Activated CD8-positive, alpha-beta T cell treated with anti-CD3 and anti-CD28 coated beads for 36 hours (primary cell): ENCODE results near the gene TMEM242. TPM values are rescaled to one million over a fixed set of nuclear protein-coding genes. Genes with fewer than 3 reads are reported as not detected.

Experiments used
- ATAC-seq: fragments of 200-7000 bp; cut with Tn5 transposase; one replicate; pipeline ENCODE4 v1.10.0; 2021; ENCODE audit warnings: mild to moderate bottlenecking, moderate library complexity
- CTCF ChIA-PET: fragments of 350-600 bp; sonication (Branson Sonifier 250); formaldehyde crosslinking; loops from one replicate; lab custom pipeline; 2021; ENCODE audit warnings: antibody characterized with exemption; lab: Charles Lee
- POLR2A ChIA-PET: fragments of 350-600 bp; sonication (Branson Sonifier 250); formaldehyde crosslinking; loops from one replicate; lab custom pipeline; 2021; ENCODE audit warnings: antibody characterized with exemption; lab: Charles Lee
- DNase-seq: peaks from one replicate; pipeline ENCODE4 v3.0.0-alpha.2; 2020
- H3K27ac Mint-ChIP-seq: one replicate; pipeline ENCODE4 v1.8.0; 2021; ENCODE audit warnings: mild to moderate bottlenecking, mixed read lengths
- H3K27me3 Mint-ChIP-seq: one replicate; pipeline ENCODE4 v1.8.0; 2021; ENCODE audit warnings: mixed read lengths
- H3K36me3 Mint-ChIP-seq: one replicate; pipeline ENCODE4 v1.8.0; 2021; ENCODE audit warnings: low read depth, mixed read lengths
- H3K4me1 Mint-ChIP-seq: one replicate; pipeline ENCODE4 v1.8.0; 2021; ENCODE audit warnings: low read depth, mixed read lengths
- H3K4me3 Mint-ChIP-seq: one replicate; pipeline ENCODE4 v1.8.0; 2021; ENCODE audit warnings: mild to moderate bottlenecking, moderate library complexity, mixed read lengths
- H3K9me3 Mint-ChIP-seq: one replicate; pipeline ENCODE4 v1.8.0; 2021; ENCODE audit warnings: mixed read lengths
- CTCF ChIP-seq: fragments of 200-600 bp; IDR thresholded peaks from one replicate; pipeline ENCODE4 v1.8.0; 2022; ENCODE audit warnings: antibody characterized with exemption, mild to moderate bottlenecking
- intact Hi-C: fragments of 100-400 bp; cut with micrococcal nuclease; formaldehyde crosslinking; loops from one replicate; pipeline ENCODE4 v1.10.0; 2022
- total RNA-seq, 2 experiments: library from RNA; stranded (reverse); gene quantifications; one replicate each; pipeline ENCODE4 v1.2.3, GENCODE V29; 2021

Gene TMEM242
- total RNA-seq, 2 experiments from 2014 or later = 7.8 to 8.0 TPM

- peaks cover 24% of the 10 kb centered on the region for H3K27me3 Mint-ChIP-seq
- H3K4me1 Mint-ChIP-seq = no peaks in the 10 kb centered on the region
- ChIA-PET POLR2A (interaction anchor here (2.3 kb wide), 1 partner anchor 10 kb away, joined by 8 read pairs; the partner anchor contains the start of gene TMEM242), CTCF (interaction anchor here (0.8 to 4.7 kb wide), 7 partner anchors 9 to 333 kb away, joined by 3 to 40 read pairs (median 5); partner anchors contain the start of gene TMEM242)
- no peaks in the 10 kb centered on the region for H3K36me3 Mint-ChIP-seq
- no peak overlapping the region for H3K4me3 Mint-ChIP-seq
- no peak overlapping the region for H3K27ac Mint-ChIP-seq
- no peak for ATAC-seq
- no peak for DNase-seq
- H3K9me3 Mint-ChIP-seq = no peaks in the 10 kb centered on the region
- intact Hi-C loops = no loop called here
- no peak for TF ChIP-seq CTCF
These were observed 10.6 kb upstream of the TMEM242 start for GRCh38 chr6:157333956-157334355.

DNA sequence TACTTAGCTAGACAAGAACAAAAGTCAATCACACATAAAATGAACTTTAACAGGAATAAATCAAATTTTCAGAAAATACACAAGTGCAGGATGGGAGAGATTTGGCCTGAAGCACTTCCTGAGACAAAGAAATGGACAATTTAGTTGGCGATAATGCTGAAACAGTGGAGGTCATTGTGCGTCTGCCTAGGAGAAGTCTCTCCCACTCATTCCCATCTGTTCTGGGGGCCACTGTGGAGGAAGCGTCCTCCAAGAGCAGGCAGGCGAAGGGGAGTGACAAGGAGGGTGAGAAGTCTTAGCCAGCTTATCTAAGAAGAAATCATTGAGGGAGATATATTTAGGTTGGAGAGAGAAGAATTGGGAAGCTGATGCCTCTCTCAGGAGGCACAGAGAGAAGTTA lies 10.2 kb upstream of the TMEM242 start:
- ChIA-PET CTCF (interaction anchor here (0.8 to 4.7 kb wide), 5 partner anchors 9 to 333 kb away, joined by 3 to 40 read pairs (median 12); partner anchors contain the start of gene TMEM242), POLR2A (interaction anchor here (2.3 kb wide), 1 partner anchor 10 kb away, joined by 8 read pairs; the partner anchor contains the start of gene TMEM242)
- Mint-ChIP-seq H3K4me1 (peaks cover under 1% of the 10 kb centered on the region), H3K4me3 (no peak overlapping the region), H3K27ac (no peak overlapping the region), H3K36me3 (no peaks in the 10 kb centered on the region), H3K27me3 (peaks cover 24% of the 10 kb centered on the region), H3K9me3 (no peaks in the 10 kb centered on the region)
- TF ChIP-seq CTCF = no peak
- DNase-seq (no peak), ATAC-seq (no peak)
- intact Hi-C loops = no loop called here

DNA sequence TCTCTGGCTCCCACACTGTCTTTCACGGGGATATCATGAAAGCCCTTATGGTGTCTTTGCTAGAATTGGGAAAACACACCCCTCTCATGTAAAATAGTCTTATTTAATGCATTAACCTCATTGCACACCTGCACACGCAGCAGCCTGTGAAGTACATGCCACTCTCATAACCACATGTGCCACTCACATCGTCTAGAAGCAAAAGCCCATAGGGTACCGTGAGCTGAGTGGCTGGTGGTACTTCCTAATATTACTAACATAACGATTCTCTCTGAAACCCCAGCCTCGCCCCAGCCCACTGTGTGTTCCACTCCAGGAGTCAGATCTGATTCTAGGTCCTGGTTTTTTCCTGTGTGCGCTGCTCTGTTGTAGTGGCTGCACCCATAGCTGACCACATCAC lies 9.5 kb upstream of the TMEM242 start:
- H3K27me3 Mint-ChIP-seq = peaks cover 29% of the 10 kb centered on the region
- peaks cover 4% of the 10 kb centered on the region for H3K4me1 Mint-ChIP-seq
- intact Hi-C loops = no loop called here
- no peak overlapping the region for H3K27ac Mint-ChIP-seq
- no peak overlapping the region for H3K4me3 Mint-ChIP-seq
- H3K36me3 Mint-ChIP-seq = no peaks in the 10 kb centered on the region
- no peaks in the 10 kb centered on the region for H3K9me3 Mint-ChIP-seq
- POLR2A ChIA-PET = interaction anchor here (2.3 kb wide), 1 partner anchor 9 kb away, joined by 8 read pairs; the partner anchor contains the start of gene TMEM242
- ATAC-seq (no peak), DNase-seq (no peak)
- TF ChIP-seq CTCF = no peak
- CTCF ChIA-PET = interaction anchor here (2.2 to 4.7 kb wide), 3 partner anchors 8 to 334 kb away, joined by 12 to 40 read pairs (median 28); partner anchors contain the start of gene TMEM242

- Mint-ChIP-seq H3K4me3 (no peak overlapping the region), H3K36me3 (no peaks in the 10 kb centered on the region), H3K27me3 (peaks cover 34% of the 10 kb centered on the region), H3K9me3 (no peaks in the 10 kb centered on the region), H3K4me1 (peaks cover 11% of the 10 kb centered on the region), H3K27ac (no peak overlapping the region)
- DNase-seq (no peak), ATAC-seq (no peak)
- CTCF ChIA-PET = no interaction called here
- no peak for TF ChIP-seq CTCF
- POLR2A ChIA-PET = no interaction called here
- intact Hi-C loops = no loop called here
These were observed 7.5 kb upstream of the TMEM242 start for GRCh38 chr6:157330831-157331230.

GRCh38 chr6:157329829-157330228 lies 6.5 kb upstream of the TMEM242 start:
- Mint-ChIP-seq H3K9me3 (no peaks in the 10 kb centered on the region), H3K4me3 (no peak overlapping the region), H3K27ac (no peak overlapping the region), H3K4me1 (peaks cover 17% of the 10 kb centered on the region), H3K36me3 (no peaks in the 10 kb centered on the region), H3K27me3 (peaks cover 37% of the 10 kb centered on the region)
- ATAC-seq = no peak
- DNase-seq = no peak
- no peak for TF ChIP-seq CTCF
- intact Hi-C loops = no loop called here
- ChIA-PET CTCF (no interaction called here), POLR2A (interaction anchor here (0.7 kb wide), 1 partner anchor 222 kb away, joined by 3 read pairs; no protein-coding TSS in a partner anchor)
